Breast epithelium (tissue), 3 donors: Measurements from ENCODE around the gene FAM32A.

ENCODE experiments used
- CTCF ChIP-seq, 3 donors: fragments of 450-650 bp; IDR thresholded peaks; one replicate each; pipeline ENCODE4 v1.5.1; 2016 to 2017; ENCODE audit warnings: antibody characterized with exemption in 3 of 3, mild to moderate bottlenecking in 3 of 3, moderate library complexity in 3 of 3
- POLR2A ChIP-seq: fragments of 450-650 bp; IDR thresholded peaks from one replicate; pipeline ENCODE4 v1.6.1; 2016; ENCODE audit warnings: antibody characterized with exemption, mild to moderate bottlenecking, moderate library complexity
- POLR2AphosphoS5 ChIP-seq, 3 donors: sonication (generic); formaldehyde crosslinking; IDR thresholded peaks; one replicate each; pipeline ENCODE4 v1.6.1; 2017; ENCODE audit warnings: antibody characterized with exemption in 3 of 3

GRCh38 chr19:16155128-16155527, 30.1 kb upstream of the FAM32A start:
- TF ChIP-seq POLR2AphosphoS5 (IDR thresholded peaks at IDR 0.05) = no peak
- TF ChIP-seq POLR2A = no peak
- TF ChIP-seq CTCF (IDR thresholded peaks at IDR 0.05) = no peak
